ENCODE measurements around the gene ME1.
"Not testable (repeated sequence)": the region's sequence is repeated elsewhere in the genome, so short reads cannot be mapped to it uniquely, and the experiment has no call there.

The ME1 gene

GRCh38 chr6:83367104-83367503 is 63.7 kb downstream of the ME1 start:
- no peak overlapping the region for H3K27ac ChIP-seq (ENCODE audit: low read depth, low read length)
- no peak overlapping the region for H3K23ac ChIP-seq (ENCODE audit: low read length)
- no peak overlapping the region for H3K4me3 ChIP-seq (ENCODE audit: low read length)
- H2AK5ac ChIP-seq (ENCODE audit: low read length), result no peak overlapping the region
- H3K4ac ChIP-seq (ENCODE audit: low read depth, low read length), result no peak overlapping the region
- H3K4me2 ChIP-seq (ENCODE audit: low read length), result no peak overlapping the region
- no peak overlapping the region for H4K8ac ChIP-seq (ENCODE audit: low read depth, low read length)
- H3K18ac ChIP-seq (ENCODE audit: low read length), result no peak overlapping the region
- no CpG with 5 or more reads among the region's 1 CpG for WGBS (ENCODE audit: extremely low coverage, insufficient coverage, low lambda C conversion rate)
- no peak overlapping the region for H2BK120ac ChIP-seq (ENCODE audit: low read depth, low read length)
- H4K5ac ChIP-seq (ENCODE audit: low read length), result no peak overlapping the region
- no peaks in the 10 kb centered on the region for H3K27me3 ChIP-seq (ENCODE audit: insufficient read depth, low read length, poor library complexity)
- no peak for DNase-seq
- H3K79me1 ChIP-seq (ENCODE audit: low read length), result no peaks in the 10 kb centered on the region
- no peak overlapping the region for H2BK15ac ChIP-seq (replicated peaks; ENCODE audit: low read depth)
- no peaks in the 10 kb centered on the region for H3K36me3 ChIP-seq (ENCODE audit: control insufficient read depth, insufficient read depth, low read length)
- no peak overlapping the region for H3K9ac ChIP-seq (ENCODE audit: low read length)
- no peaks in the 10 kb centered on the region for H3K4me1 ChIP-seq (ENCODE audit: control insufficient read depth, low read depth, low read length)
- H3K79me2 ChIP-seq (ENCODE audit: control insufficient read depth, insufficient read depth, low read length), result no peaks in the 10 kb centered on the region
- H2BK5ac ChIP-seq (ENCODE audit: low read length), result no peak overlapping the region
- no peak overlapping the region for H3K56ac ChIP-seq (ENCODE audit: low read length)

- no peak overlapping the region for H2BK5ac ChIP-seq (ENCODE audit: low read length)
- H3K36me3 ChIP-seq (ENCODE audit: control insufficient read depth, insufficient read depth, low read length), result no peaks in the 10 kb centered on the region
- no peak overlapping the region for H3K27ac ChIP-seq (ENCODE audit: low read depth, low read length)
- H3K79me1 ChIP-seq (ENCODE audit: low read length), result no peaks in the 10 kb centered on the region
- H2AK5ac ChIP-seq (ENCODE audit: low read length), result no peak overlapping the region
- H3K27me3 ChIP-seq (ENCODE audit: insufficient read depth, low read length, poor library complexity), result no peaks in the 10 kb centered on the region
- H3K79me2 ChIP-seq (ENCODE audit: control insufficient read depth, insufficient read depth, low read length), result no peaks in the 10 kb centered on the region
- H4K5ac ChIP-seq (ENCODE audit: low read length), result no peak overlapping the region
- no CpG with 5 or more reads among the region's 1 CpG for WGBS (ENCODE audit: extremely low coverage, insufficient coverage, low lambda C conversion rate)
- no peak overlapping the region for H2BK120ac ChIP-seq (ENCODE audit: low read depth, low read length)
- no peak overlapping the region for H3K56ac ChIP-seq (ENCODE audit: low read length)
- no peaks in the 10 kb centered on the region for H3K4me1 ChIP-seq (ENCODE audit: control insufficient read depth, low read depth, low read length)
- no peak overlapping the region for H4K8ac ChIP-seq (ENCODE audit: low read depth, low read length)
- no peak overlapping the region for H3K9ac ChIP-seq (ENCODE audit: low read length)
- no peak overlapping the region for H3K4me2 ChIP-seq (ENCODE audit: low read length)
- DNase-seq, result no peak
- no peak overlapping the region for H3K4me3 ChIP-seq (ENCODE audit: low read length)
- no peak overlapping the region for H3K18ac ChIP-seq (ENCODE audit: low read length)
- H3K4ac ChIP-seq (ENCODE audit: low read depth, low read length), result no peak overlapping the region
- H2BK15ac ChIP-seq (replicated peaks; ENCODE audit: low read depth), result no peak overlapping the region
- no peak overlapping the region for H3K23ac ChIP-seq (ENCODE audit: low read length)
Observed at GRCh38 chr6:83365931-83366330, 64.9 kb downstream of the ME1 start.

GRCh38 chr6:83362349-83362748 is 68.5 kb downstream of the ME1 start:
- H4K5ac ChIP-seq (ENCODE audit: low read length); H3K4ac ChIP-seq (ENCODE audit: low read depth, low read length); H4K8ac ChIP-seq (ENCODE audit: low read depth, low read length); H3K27me3 ChIP-seq (ENCODE audit: insufficient read depth, low read length, poor library complexity); H3K36me3 ChIP-seq (ENCODE audit: control insufficient read depth, insufficient read depth, low read length); DNase-seq; H3K79me1 ChIP-seq (ENCODE audit: low read length); H3K18ac ChIP-seq (ENCODE audit: low read length); H3K4me1 ChIP-seq (ENCODE audit: control insufficient read depth, low read depth, low read length); H3K9ac ChIP-seq (ENCODE audit: low read length); H2BK15ac ChIP-seq (replicated peaks; ENCODE audit: low read depth); H3K56ac ChIP-seq (ENCODE audit: low read length); H3K79me2 ChIP-seq (ENCODE audit: control insufficient read depth, insufficient read depth, low read length); H3K27ac ChIP-seq (ENCODE audit: low read depth, low read length); H3K4me2 ChIP-seq (ENCODE audit: low read length); H2AK5ac ChIP-seq (ENCODE audit: low read length); H2BK120ac ChIP-seq (ENCODE audit: low read depth, low read length); H3K4me3 ChIP-seq (ENCODE audit: low read length); H2BK5ac ChIP-seq (ENCODE audit: low read length); H3K23ac ChIP-seq (ENCODE audit: low read length): not testable (repeated sequence)
- no CpG with 5 or more reads among the region's 6 CpGs for WGBS (ENCODE audit: extremely low coverage, insufficient coverage, low lambda C conversion rate)

- Histone ChIP-seq H2BK5ac (ENCODE audit: low read length) (no peak overlapping the region), H4K8ac (ENCODE audit: low read depth, low read length) (no peak overlapping the region), H3K4me1 (ENCODE audit: control insufficient read depth, low read depth, low read length) (no peaks in the 10 kb centered on the region), H3K27me3 (ENCODE audit: insufficient read depth, low read length, poor library complexity) (no peaks in the 10 kb centered on the region), H3K36me3 (ENCODE audit: control insufficient read depth, insufficient read depth, low read length) (no peaks in the 10 kb centered on the region), H3K18ac (ENCODE audit: low read length) (no peak overlapping the region), H3K79me1 (ENCODE audit: low read length) (no peaks in the 10 kb centered on the region), H4K5ac (ENCODE audit: low read length) (no peak overlapping the region), H3K4me3 (ENCODE audit: low read length) (no peak overlapping the region), H2BK15ac (replicated peaks; ENCODE audit: low read depth) (no peak overlapping the region), H3K4ac (ENCODE audit: low read depth, low read length) (no peak overlapping the region), H2AK5ac (ENCODE audit: low read length) (no peak overlapping the region), H3K4me2 (ENCODE audit: low read length) (no peak overlapping the region), H3K23ac (ENCODE audit: low read length) (no peak overlapping the region), H3K9ac (ENCODE audit: low read length) (no peak overlapping the region), H3K27ac (ENCODE audit: low read depth, low read length) (no peak overlapping the region), H2BK120ac (ENCODE audit: low read depth, low read length) (no peak overlapping the region), H3K79me2 (ENCODE audit: control insufficient read depth, insufficient read depth, low read length) (no peaks in the 10 kb centered on the region), H3K56ac (ENCODE audit: low read length) (no peak overlapping the region)
- no CpG with 5 or more reads among the region's 3 CpGs for WGBS (ENCODE audit: extremely low coverage, insufficient coverage, low lambda C conversion rate)
- no peak for DNase-seq
Observed at GRCh38 chr6:83359638-83360037, 71.2 kb downstream of the ME1 start.

- no peak overlapping the region for H2AK5ac ChIP-seq (ENCODE audit: low read length)
- DNase-seq, result no peak
- no peak overlapping the region for H2BK120ac ChIP-seq (ENCODE audit: low read depth, low read length)
- no peak overlapping the region for H3K27ac ChIP-seq (ENCODE audit: low read depth, low read length)
- H3K79me1 ChIP-seq (ENCODE audit: low read length), result no peaks in the 10 kb centered on the region
- no peak overlapping the region for H3K23ac ChIP-seq (ENCODE audit: low read length)
- no peak overlapping the region for H3K56ac ChIP-seq (ENCODE audit: low read length)
- no peak overlapping the region for H3K18ac ChIP-seq (ENCODE audit: low read length)
- no CpG with 5 or more reads among the region's 1 CpG for WGBS (ENCODE audit: extremely low coverage, insufficient coverage, low lambda C conversion rate)
- H4K8ac ChIP-seq (ENCODE audit: low read depth, low read length), result no peak overlapping the region
- no peak overlapping the region for H2BK5ac ChIP-seq (ENCODE audit: low read length)
- H2BK15ac ChIP-seq (replicated peaks; ENCODE audit: low read depth), result no peak overlapping the region
- H3K27me3 ChIP-seq (ENCODE audit: insufficient read depth, low read length, poor library complexity), result no peaks in the 10 kb centered on the region
- no peaks in the 10 kb centered on the region for H3K79me2 ChIP-seq (ENCODE audit: control insufficient read depth, insufficient read depth, low read length)
- H3K4me3 ChIP-seq (ENCODE audit: low read length), result no peak overlapping the region
- H3K36me3 ChIP-seq (ENCODE audit: control insufficient read depth, insufficient read depth, low read length), result no peaks in the 10 kb centered on the region
- H3K4me2 ChIP-seq (ENCODE audit: low read length), result no peak overlapping the region
- no peak overlapping the region for H3K9ac ChIP-seq (ENCODE audit: low read length)
- no peak overlapping the region for H4K5ac ChIP-seq (ENCODE audit: low read length)
- no peaks in the 10 kb centered on the region for H3K4me1 ChIP-seq (ENCODE audit: control insufficient read depth, low read depth, low read length)
- H3K4ac ChIP-seq (ENCODE audit: low read depth, low read length), result no peak overlapping the region
Observed at GRCh38 chr6:83354747-83355146, 76.1 kb downstream of the ME1 start.

- H3K9ac ChIP-seq (ENCODE audit: low read length), result no peak overlapping the region
- no peak overlapping the region for H2BK15ac ChIP-seq (replicated peaks; ENCODE audit: low read depth)
- WGBS (ENCODE audit: extremely low coverage, insufficient coverage, low lambda C conversion rate), result no CpG with 5 or more reads among the region's 3 CpGs
- no peaks in the 10 kb centered on the region for H3K79me1 ChIP-seq (ENCODE audit: low read length)
- no peak overlapping the region for H3K4ac ChIP-seq (ENCODE audit: low read depth, low read length)
- no peak overlapping the region for H3K27ac ChIP-seq (ENCODE audit: low read depth, low read length)
- H3K79me2 ChIP-seq (ENCODE audit: control insufficient read depth, insufficient read depth, low read length), result no peaks in the 10 kb centered on the region
- no peak overlapping the region for H2BK120ac ChIP-seq (ENCODE audit: low read depth, low read length)
- H3K4me2 ChIP-seq (ENCODE audit: low read length), result no peak overlapping the region
- H2BK5ac ChIP-seq (ENCODE audit: low read length), result no peak overlapping the region
- no peak overlapping the region for H4K8ac ChIP-seq (ENCODE audit: low read depth, low read length)
- H3K4me3 ChIP-seq (ENCODE audit: low read length), result no peak overlapping the region
- no peaks in the 10 kb centered on the region for H3K4me1 ChIP-seq (ENCODE audit: control insufficient read depth, low read depth, low read length)
- H3K27me3 ChIP-seq (ENCODE audit: insufficient read depth, low read length, poor library complexity), result no peaks in the 10 kb centered on the region
- no peak overlapping the region for H3K23ac ChIP-seq (ENCODE audit: low read length)
- no peak overlapping the region for H3K56ac ChIP-seq (ENCODE audit: low read length)
- no peaks in the 10 kb centered on the region for H3K36me3 ChIP-seq (ENCODE audit: control insufficient read depth, insufficient read depth, low read length)
- H4K5ac ChIP-seq (ENCODE audit: low read length), result no peak overlapping the region
- no peak overlapping the region for H3K18ac ChIP-seq (ENCODE audit: low read length)
- no peak for DNase-seq
- no peak overlapping the region for H2AK5ac ChIP-seq (ENCODE audit: low read length)
Observed at GRCh38 chr6:83352424-83353061, 78.3 kb downstream of the ME1 start.

All from mesendoderm (in vitro differentiated cells).